ENCODE measurements around the gene MCM9. TPM values are rescaled to one million over a fixed set of nuclear protein-coding genes. Genes with fewer than 3 reads are reported as not detected.

The MCM9 gene
- total RNA-seq, 2 experiments from 2014 or later = 18.4 to 21.3 TPM

DNA sequence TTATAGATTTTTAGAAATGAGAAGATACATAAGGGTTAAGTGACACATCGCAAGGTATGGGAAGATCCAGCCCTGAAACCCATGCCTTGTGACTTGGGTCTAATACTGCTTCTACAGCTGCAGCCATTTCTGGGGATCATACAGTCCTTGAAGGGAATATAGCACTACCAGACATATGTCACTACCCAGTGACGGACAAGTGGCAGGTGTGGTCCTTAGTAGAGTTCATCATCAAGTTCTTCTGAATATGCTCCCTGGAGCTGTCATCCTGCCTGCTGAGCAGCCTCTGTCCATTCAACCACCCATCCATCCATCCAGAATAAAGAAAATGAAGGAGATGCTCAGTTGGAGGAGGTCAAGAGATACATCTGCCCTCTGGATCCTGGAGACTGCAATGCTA lies 159.6 kb downstream of the MCM9 start:
- ATAC-seq (no peak), DNase-seq (no peak)
- TF ChIP-seq, protein P1, sequence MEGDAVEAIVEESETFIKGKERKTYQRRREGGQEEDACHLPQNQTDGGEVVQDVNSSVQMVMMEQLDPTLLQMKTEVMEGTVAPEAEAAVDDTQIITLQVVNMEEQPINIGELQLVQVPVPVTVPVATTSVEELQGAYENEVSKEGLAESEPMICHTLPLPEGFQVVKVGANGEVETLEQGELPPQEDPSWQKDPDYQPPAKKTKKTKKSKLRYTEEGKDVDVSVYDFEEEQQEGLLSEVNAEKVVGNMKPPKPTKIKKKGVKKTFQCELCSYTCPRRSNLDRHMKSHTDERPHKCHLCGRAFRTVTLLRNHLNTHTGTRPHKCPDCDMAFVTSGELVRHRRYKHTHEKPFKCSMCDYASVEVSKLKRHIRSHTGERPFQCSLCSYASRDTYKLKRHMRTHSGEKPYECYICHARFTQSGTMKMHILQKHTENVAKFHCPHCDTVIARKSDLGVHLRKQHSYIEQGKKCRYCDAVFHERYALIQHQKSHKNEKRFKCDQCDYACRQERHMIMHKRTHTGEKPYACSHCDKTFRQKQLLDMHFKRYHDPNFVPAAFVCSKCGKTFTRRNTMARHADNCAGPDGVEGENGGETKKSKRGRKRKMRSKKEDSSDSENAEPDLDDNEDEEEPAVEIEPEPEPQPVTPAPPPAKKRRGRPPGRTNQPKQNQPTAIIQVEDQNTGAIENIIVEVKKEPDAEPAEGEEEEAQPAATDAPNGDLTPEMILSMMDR (IDR thresholded peaks at IDR 0.05) = no peak
- H3K9me3 Mint-ChIP-seq = no peaks in the 10 kb centered on the region
- no peaks in the 10 kb centered on the region for H3K27me3 Mint-ChIP-seq
- ChIA-PET POLR2A (interaction anchor here (1.0 kb wide), 1 partner anchor 21 kb away, joined by 3 read pairs; no protein-coding TSS in a partner anchor), CTCF (interaction anchor here (1.1 to 3.4 kb wide), 13 partner anchors 15 to 210 kb away, joined by 3 to 17 read pairs (median 6); no protein-coding TSS in a partner anchor)
- intact Hi-C loops (cut with micrococcal nuclease) = loop anchor here (5.0 to 10.0 kb wide), 4 partner anchors 63 to 491 kb away; no protein-coding TSS in a partner anchor
- H3K4me1 Mint-ChIP-seq (ENCODE audit: low read depth) = peaks cover 23% of the 10 kb centered on the region
- no peak overlapping the region for H3K4me3 Mint-ChIP-seq
- H3K36me3 Mint-ChIP-seq (ENCODE audit: low read depth) = no peaks in the 10 kb centered on the region
- H3K27ac Mint-ChIP-seq = no peak overlapping the region

DNA sequence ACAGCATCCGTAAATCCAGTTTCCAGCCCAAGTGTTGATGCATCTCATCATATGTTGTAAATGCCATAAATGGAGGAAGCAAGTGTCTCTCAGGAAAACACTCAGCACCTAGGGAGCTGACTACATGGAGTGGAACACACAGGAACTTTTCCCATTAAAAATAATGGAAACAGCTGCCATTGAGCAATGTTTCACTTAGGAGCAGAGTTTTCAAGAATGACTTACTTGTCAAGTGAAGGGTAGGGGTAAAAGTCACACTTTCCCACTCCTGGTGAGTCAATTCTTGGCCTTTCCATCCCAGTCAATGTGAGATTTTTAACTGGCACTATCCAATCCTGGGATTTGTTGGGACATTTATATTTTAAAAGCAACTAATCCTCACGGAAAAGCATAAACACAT lies 160.4 kb downstream of the MCM9 start:
- H3K9me3 Mint-ChIP-seq = no peaks in the 10 kb centered on the region
- intact Hi-C loops (cut with micrococcal nuclease) = loop anchor here (10.0 kb wide), 2 partner anchors 210 to 490 kb away; no protein-coding TSS in a partner anchor

DNA sequence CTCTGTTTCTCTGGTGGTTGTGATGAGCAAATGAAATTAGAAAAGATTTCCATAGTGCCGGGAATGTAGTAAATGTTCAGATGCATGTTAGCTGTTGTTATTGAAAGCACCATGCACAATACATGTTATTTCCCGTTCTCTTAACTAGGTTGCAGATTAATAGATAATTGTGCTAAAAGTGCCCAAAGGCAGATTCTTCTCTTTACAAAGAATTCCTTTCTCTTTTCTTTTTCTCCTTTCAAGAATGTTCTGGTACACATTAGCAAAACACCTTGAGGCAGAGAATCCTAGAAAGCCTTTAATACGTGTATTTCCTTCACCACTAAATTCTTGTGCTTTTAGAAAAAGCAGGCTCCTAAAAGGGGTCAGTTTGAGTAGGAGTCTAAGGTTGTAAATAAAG lies 162.1 kb downstream of the MCM9 start:
- intact Hi-C loops (cut with micrococcal nuclease) = loop anchor here (10.0 kb wide), 2 partner anchors 208 to 488 kb away; no protein-coding TSS in a partner anchor
- Mint-ChIP-seq H3K27ac (no peak overlapping the region), H3K4me1 (ENCODE audit: low read depth) (peaks cover 40% of the 10 kb centered on the region), H3K27me3 (no peaks in the 10 kb centered on the region), H3K4me3 (no peak overlapping the region), H3K9me3 (no peaks in the 10 kb centered on the region), H3K36me3 (ENCODE audit: low read depth) (no peaks in the 10 kb centered on the region)
- POLR2A ChIA-PET = interaction anchor here (0.7 kb wide), 1 partner anchor 155 kb away, joined by 3 read pairs; no protein-coding TSS in a partner anchor
- CTCF ChIA-PET = no interaction called here
- DNase-seq = no peak
- no peak for ATAC-seq
- TF ChIP-seq, protein P1 (IDR thresholded peaks at IDR 0.05) = no peak

More for the DNA sequence above, 160.4 kb downstream of the MCM9 start:
- no peaks in the 10 kb centered on the region for H3K36me3 Mint-ChIP-seq (ENCODE audit: low read depth)
- no peaks in the 10 kb centered on the region for H3K27me3 Mint-ChIP-seq
- ATAC-seq (no peak), DNase-seq (no peak)
- H3K4me1 Mint-ChIP-seq (ENCODE audit: low read depth) = peaks cover 28% of the 10 kb centered on the region
- H3K27ac Mint-ChIP-seq = no peak overlapping the region
- POLR2A ChIA-PET = interaction anchor here (0.6 to 0.8 kb wide), 2 partner anchors 70 to 172 kb away, joined by 3 to 4 read pairs; no protein-coding TSS in a partner anchor
- TF ChIP-seq, protein P1 (IDR thresholded peaks at IDR 0.05) = no peak
- no peak overlapping the region for H3K4me3 Mint-ChIP-seq
- CTCF ChIA-PET = interaction anchor here (1.6 to 2.1 kb wide), 2 partner anchors 19 to 26 kb away, joined by 4 to 5 read pairs; no protein-coding TSS in a partner anchor

DNA sequence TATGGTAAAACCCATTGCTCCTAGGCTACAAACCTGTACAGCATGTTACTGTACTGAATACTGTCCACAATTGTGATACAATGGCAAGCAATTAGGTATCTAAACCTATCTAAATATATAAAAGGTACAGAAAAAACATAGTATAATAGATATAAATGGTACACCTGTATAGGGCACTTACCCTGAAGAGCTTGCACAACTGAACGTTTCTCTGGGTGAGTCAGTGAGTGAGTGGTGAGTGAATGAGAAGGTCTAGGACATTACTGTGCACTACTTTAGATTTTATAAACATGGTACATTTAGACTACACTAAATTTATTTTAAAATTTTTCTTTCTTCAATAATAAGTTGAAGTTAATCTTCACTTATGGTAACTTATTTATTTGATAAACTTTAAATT lies 163.7 kb downstream of the MCM9 start:
- H3K27me3 Mint-ChIP-seq = no peaks in the 10 kb centered on the region
- no peak overlapping the region for H3K27ac Mint-ChIP-seq
- ChIA-PET POLR2A (interaction anchor here (0.7 to 1.6 kb wide), 2 partner anchors 35 to 62 kb away, joined by 3 to 5 read pairs; no protein-coding TSS in a partner anchor), CTCF (interaction anchor here (1.2 to 1.7 kb wide), 4 partner anchors 8 to 87 kb away, joined by 3 to 5 read pairs (median 4); no protein-coding TSS in a partner anchor)
- H3K4me1 Mint-ChIP-seq (ENCODE audit: low read depth) = peaks cover 29% of the 10 kb centered on the region
- DNase-seq (no peak), ATAC-seq (no peak)
- intact Hi-C loops (cut with micrococcal nuclease) = loop anchor here (10.0 kb wide), 2 partner anchors 206 to 486 kb away; no protein-coding TSS in a partner anchor
- TF ChIP-seq, protein P1 (IDR thresholded peaks at IDR 0.05) = no peak
- H3K4me3 Mint-ChIP-seq = no peak overlapping the region
- H3K36me3 Mint-ChIP-seq (ENCODE audit: low read depth) = no peaks in the 10 kb centered on the region
- no peaks in the 10 kb centered on the region for H3K9me3 Mint-ChIP-seq

DNA sequence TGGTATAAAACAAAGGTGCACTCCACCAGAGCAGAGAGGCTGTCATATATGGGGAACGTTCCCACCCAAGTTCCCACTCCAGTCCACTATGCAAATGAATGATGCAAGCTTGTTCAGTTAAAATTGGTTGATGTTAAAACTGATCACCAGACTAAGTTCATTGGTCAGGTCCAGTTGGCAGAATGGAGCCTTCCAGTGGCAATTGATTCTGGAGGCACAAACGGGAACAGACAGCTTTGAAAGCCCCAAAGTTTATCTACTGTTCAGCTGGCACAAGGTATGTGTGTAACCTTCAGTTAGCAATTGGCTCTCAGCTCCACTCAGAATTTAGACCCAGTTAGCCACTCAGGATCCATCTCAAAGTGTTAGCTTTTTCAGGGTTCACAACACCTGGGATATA lies 164.1 kb downstream of the MCM9 start:
- Mint-ChIP-seq H3K4me3 (no peak overlapping the region), H3K27ac (no peak overlapping the region), H3K36me3 (ENCODE audit: low read depth) (no peaks in the 10 kb centered on the region), H3K27me3 (no peaks in the 10 kb centered on the region), H3K4me1 (ENCODE audit: low read depth) (peaks cover 28% of the 10 kb centered on the region), H3K9me3 (no peaks in the 10 kb centered on the region)
- POLR2A ChIA-PET = interaction anchor here (0.7 to 1.6 kb wide), 2 partner anchors 35 to 61 kb away, joined by 3 to 5 read pairs; no protein-coding TSS in a partner anchor
- no peak for DNase-seq
- ATAC-seq = no peak
- intact Hi-C loops (cut with micrococcal nuclease) = loop anchor here (10.0 kb wide), 2 partner anchors 206 to 486 kb away; no protein-coding TSS in a partner anchor
- CTCF ChIA-PET = interaction anchor here (1.2 to 1.7 kb wide), 4 partner anchors 8 to 86 kb away, joined by 3 to 5 read pairs (median 4); no protein-coding TSS in a partner anchor
- TF ChIP-seq, protein P1 (IDR thresholded peaks at IDR 0.05) = no peak

Data from activated CD8-positive, alpha-beta T cell treated with anti-CD3 and anti-CD28 coated beads for 36 hours (primary cell).